ENCODE results near the gene IST1.

IST1 gene

DNA sequence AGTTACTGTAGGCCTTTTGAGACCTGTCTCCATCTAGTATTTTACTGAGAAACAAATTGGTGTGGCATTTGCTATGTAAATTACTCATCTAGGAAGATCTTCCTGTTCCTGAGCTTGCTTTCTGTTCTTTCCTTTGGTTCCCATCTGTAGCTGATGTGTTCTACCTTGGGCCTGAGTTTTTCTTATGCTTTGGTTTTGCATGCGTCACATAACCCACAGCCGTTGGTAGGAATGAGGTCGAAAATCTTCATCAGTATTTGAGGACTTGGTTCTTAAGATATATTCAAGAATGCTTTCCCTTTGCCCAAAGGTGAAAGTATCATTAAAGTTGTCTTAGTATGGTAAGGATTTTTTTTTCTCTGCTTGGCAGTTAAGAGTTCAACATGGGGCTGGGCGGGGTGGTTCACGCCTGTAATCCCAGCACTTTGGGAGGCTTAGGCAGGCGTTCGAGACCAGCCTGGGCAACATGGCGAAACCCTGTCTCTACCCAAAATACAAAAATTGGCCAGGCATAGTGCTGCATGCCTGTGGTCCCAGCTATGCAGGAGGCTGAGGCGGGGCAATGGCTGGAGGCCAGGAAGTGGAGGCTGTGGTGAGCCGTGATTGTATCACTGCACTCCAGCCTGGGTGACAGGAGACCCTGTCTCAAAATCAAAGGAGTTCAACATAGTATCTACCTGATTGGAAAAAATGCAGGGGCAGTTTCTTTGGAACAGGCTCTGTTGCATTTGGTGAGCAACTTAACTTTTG, 28.8 kb downstream of the IST1 start:
- in situ Hi-C loops (cut with HindIII; ENCODE audit: low sequenced_read_pairs): no loop called here
- H3K4me3 ChIP-seq (ENCODE audit: low read depth, low read length): no peak overlapping the region
- DNase-seq (ENCODE audit: low read depth): peak; percentile 49
- TF ChIP-seq CTCF (IDR thresholded peaks at IDR 0.05; ENCODE audit: low read depth, low read length, missing control alignments): no peak

DNA sequence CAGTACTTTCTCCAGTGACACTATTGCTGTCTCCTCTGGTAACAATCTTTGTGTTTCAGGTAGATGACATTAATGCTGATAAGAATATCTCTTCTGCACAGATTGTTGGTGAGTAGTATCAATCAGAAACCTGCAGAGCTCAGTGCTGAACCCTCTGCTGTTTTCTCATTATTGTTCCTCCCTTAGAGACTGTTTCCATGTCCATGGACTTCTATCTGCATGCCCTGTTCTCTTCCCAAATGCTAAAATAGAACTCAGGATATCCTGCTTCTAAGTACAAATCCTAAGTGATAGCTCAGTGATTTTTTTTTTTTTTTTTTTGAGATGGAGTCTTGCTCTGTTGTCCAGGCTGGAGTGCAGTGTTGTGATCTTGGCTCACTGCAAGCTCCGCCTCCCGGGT, 29.4 kb downstream of the IST1 start:
- H3K4me3 ChIP-seq (ENCODE audit: low read depth, low read length): no peak overlapping the region
- no peak for TF ChIP-seq CTCF (IDR thresholded peaks at IDR 0.05; ENCODE audit: low read depth, low read length, missing control alignments)
- DNase-seq (ENCODE audit: low read depth): no peak
- in situ Hi-C loops (cut with HindIII; ENCODE audit: low sequenced_read_pairs): no loop called here

GRCh38 chr16:71927383-71927782, 32.1 kb downstream of the IST1 start:
- TF ChIP-seq CTCF (IDR thresholded peaks at IDR 0.05; ENCODE audit: low read depth, low read length, missing control alignments): no peak
- H3K4me3 ChIP-seq (ENCODE audit: low read depth, low read length): no peak overlapping the region
- in situ Hi-C loops (cut with HindIII; ENCODE audit: low sequenced_read_pairs): no loop called here
- DNase-seq (ENCODE audit: low read depth): peak; percentile 88

GRCh38 chr16:71927787-71928186, 32.5 kb downstream of the IST1 start:
- no peak for DNase-seq (ENCODE audit: low read depth)
- in situ Hi-C loops (cut with HindIII; ENCODE audit: low sequenced_read_pairs): no loop called here
- no peak for TF ChIP-seq CTCF (IDR thresholded peaks at IDR 0.05; ENCODE audit: low read depth, low read length, missing control alignments)
- H3K4me3 ChIP-seq (ENCODE audit: low read depth, low read length): no peak overlapping the region

DNA sequence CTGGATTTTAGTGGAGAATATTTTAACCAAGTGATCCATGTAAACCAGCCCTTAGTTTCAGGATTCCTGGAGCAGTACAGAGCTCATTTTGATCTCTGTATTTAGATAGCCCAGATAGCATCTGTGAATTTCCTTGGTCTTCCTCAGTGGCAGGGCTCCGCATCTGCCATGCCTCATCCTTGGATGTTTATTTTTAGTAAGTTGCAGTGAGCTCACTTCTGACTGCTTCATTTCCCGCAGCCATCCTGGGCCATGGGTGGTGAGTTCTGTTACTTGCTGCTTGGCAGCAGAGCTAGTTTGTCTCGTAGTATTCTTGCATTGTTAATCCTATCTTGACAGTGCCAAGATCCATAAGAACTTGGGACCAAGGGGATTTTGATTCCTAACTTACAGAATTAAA, 33.7 kb downstream of the IST1 start:
- TF ChIP-seq CTCF (IDR thresholded peaks at IDR 0.05; ENCODE audit: low read depth, low read length, missing control alignments): no peak
- in situ Hi-C loops (cut with HindIII; ENCODE audit: low sequenced_read_pairs): no loop called here
- peak; percentile 43 for DNase-seq (ENCODE audit: low read depth)
- no peak overlapping the region for H3K4me3 ChIP-seq (ENCODE audit: low read depth, low read length)

GRCh38 chr16:71930013-71930563, 34.8 kb downstream of the IST1 start:
- in situ Hi-C loops (cut with HindIII; ENCODE audit: low sequenced_read_pairs): loop anchor here (5.0 kb wide), 1 partner anchor 103 kb away; no protein-coding TSS in a partner anchor
- DNase-seq (ENCODE audit: low read depth): no peak
- TF ChIP-seq CTCF (IDR thresholded peaks at IDR 0.05; ENCODE audit: low read depth, low read length, missing control alignments): no peak
- H3K4me3 ChIP-seq (ENCODE audit: low read depth, low read length): no peak overlapping the region
